GM20431 (cell line): Measurements from ENCODE around the gene QSOX1.

ENCODE experiments used
- in situ Hi-C: fragments of 300-500 bp; cut with MseI, MboI; formaldehyde crosslinking; loops from one replicate; pipeline ENCODE4 v1.15.0; 2020; ENCODE audit warnings: low sequenced_read_pairs; ENCODE audit not compliant: unreplicated experiment

The QSOX1 gene

GRCh38 chr1:180184041-180184440 is 29.4 kb downstream of the QSOX1 start:
- in situ Hi-C loops = loop anchor here (25.0 kb wide), 1 partner anchor 472 kb away; no protein-coding TSS in a partner anchor

GRCh38 chr1:180185281-180185680 is 30.6 kb downstream of the QSOX1 start:
- in situ Hi-C loops = loop anchor here (25.0 kb wide), 1 partner anchor 473 kb away; no protein-coding TSS in a partner anchor

- in situ Hi-C loops = loop anchor here (25.0 kb wide), 1 partner anchor 474 kb away; no protein-coding TSS in a partner anchor
These were observed 31.4 kb downstream of the QSOX1 start for GRCh38 chr1:180185971-180186645.

- in situ Hi-C loops = loop anchor here (25.0 kb wide), 1 partner anchor 475 kb away; no protein-coding TSS in a partner anchor
These were observed 32.2 kb downstream of the QSOX1 start for GRCh38 chr1:180186831-180187230.

GRCh38 chr1:180187626-180188025 is 33.0 kb downstream of the QSOX1 start:
- in situ Hi-C loops = loop anchor here (25.0 kb wide), 1 partner anchor 475 kb away; no protein-coding TSS in a partner anchor

GRCh38 chr1:180188091-180188506 is 33.4 kb downstream of the QSOX1 start:
- in situ Hi-C loops = loop anchor here (25.0 kb wide), 1 partner anchor 476 kb away; no protein-coding TSS in a partner anchor

GRCh38 chr1:180188684-180189175 is 34.1 kb downstream of the QSOX1 start:
- in situ Hi-C loops = loop anchor here (25.0 kb wide), 1 partner anchor 476 kb away; no protein-coding TSS in a partner anchor

- in situ Hi-C loops = loop anchor here (25.0 kb wide), 1 partner anchor 478 kb away; no protein-coding TSS in a partner anchor
These were observed 35.4 kb downstream of the QSOX1 start for GRCh38 chr1:180190091-180190490.

GRCh38 chr1:180192172-180192571 is 37.5 kb downstream of the QSOX1 start:
- in situ Hi-C loops = loop anchor here (25.0 kb wide), 1 partner anchor 480 kb away; no protein-coding TSS in a partner anchor

GRCh38 chr1:180193141-180194047 is 38.7 kb downstream of the QSOX1 start:
- in situ Hi-C loops = loop anchor here (25.0 kb wide), 1 partner anchor 481 kb away; no protein-coding TSS in a partner anchor

GRCh38 chr1:180194048-180194425 is 39.4 kb downstream of the QSOX1 start:
- in situ Hi-C loops = loop anchor here (25.0 kb wide), 1 partner anchor 482 kb away; no protein-coding TSS in a partner anchor

- in situ Hi-C loops = loop anchor here (25.0 kb wide), 1 partner anchor 482 kb away; no protein-coding TSS in a partner anchor
These were observed 40.0 kb downstream of the QSOX1 start for GRCh38 chr1:180194546-180195207.

GRCh38 chr1:180195401-180195800 is 40.7 kb downstream of the QSOX1 start:
- in situ Hi-C loops = loop anchor here (25.0 kb wide), 1 partner anchor 483 kb away; no protein-coding TSS in a partner anchor

- in situ Hi-C loops = loop anchor here (25.0 kb wide), 1 partner anchor 484 kb away; no protein-coding TSS in a partner anchor
These were observed 41.2 kb downstream of the QSOX1 start for GRCh38 chr1:180195916-180196315.

GRCh38 chr1:180196436-180197003 is 41.9 kb downstream of the QSOX1 start:
- in situ Hi-C loops = loop anchor here (25.0 kb wide), 1 partner anchor 484 kb away; no protein-coding TSS in a partner anchor

- in situ Hi-C loops = loop anchor here (25.0 kb wide), 1 partner anchor 485 kb away; no protein-coding TSS in a partner anchor
These were observed 42.6 kb downstream of the QSOX1 start for GRCh38 chr1:180197231-180197630.

- in situ Hi-C loops = loop anchor here (25.0 kb wide), 1 partner anchor 486 kb away; no protein-coding TSS in a partner anchor
These were observed 43.5 kb downstream of the QSOX1 start for GRCh38 chr1:180198196-180198595.

- in situ Hi-C loops = loop anchor here (25.0 kb wide), 1 partner anchor 486 kb away; no protein-coding TSS in a partner anchor
These were observed 43.9 kb downstream of the QSOX1 start for GRCh38 chr1:180198611-180199010.

GRCh38 chr1:180199018-180199417 is 44.3 kb downstream of the QSOX1 start:
- in situ Hi-C loops = loop anchor here (25.0 kb wide), 1 partner anchor 487 kb away; no protein-coding TSS in a partner anchor
